ENCODE data around the gene BICD2. TPM values are rescaled to one million over a fixed set of nuclear protein-coding genes. Genes with fewer than 3 reads are reported as not detected.

Gene BICD2
- total and polyA plus RNA-seq, 4 donors, result 13.8 to 33.2 (median 26.4) TPM

GRCh38 chr9:92773810-92774209 is 9.2 kb upstream of the BICD2 start:
- no peak overlapping the region for H3K9ac ChIP-seq (ENCODE audit: insufficient read depth in 1 of 2, low read length in 2 of 2)
- peaks cover 0 to 1% (median 0%) of the 10 kb centered on the region in 3 donors for H3K27me3 ChIP-seq (ENCODE audit: control insufficient read depth in 3 of 3, insufficient read depth in 3 of 3, low read length in 2 of 3)
- TF ChIP-seq CTCF (IDR thresholded peaks at IDR 0.05; ENCODE audit: control extremely low read depth, extremely low read depth), result no peak
- peaks cover 0 to 8% (median 0%) of the 10 kb centered on the region in 5 donors for H3K4me1 ChIP-seq (ENCODE audit: control insufficient read depth in 5 of 5, insufficient read depth in 5 of 5, low read length in 5 of 5)
- H3K9me3 ChIP-seq (ENCODE audit: control insufficient read depth in 4 of 4, insufficient read depth in 3 of 4, low read length in 3 of 4), result peaks cover 0 to 1% (median under 1%) of the 10 kb centered on the region in 4 donors
- ATAC-seq (ENCODE audit: insufficient read depth, low FRiP score), result no peak
- no peaks in the 10 kb centered on the region for H3K36me3 ChIP-seq (ENCODE audit: control insufficient read depth in 4 of 4, insufficient read depth in 4 of 4, low read length in 4 of 4)
- DNase-seq, result no peak
- 93 to 99% methylated on average over 3 of the region's 3 CpGs for whole genome bisulfite sequencing, 2 donors
- H3K27ac ChIP-seq (ENCODE audit: low read depth in 1 of 2, low read length in 1 of 2), result no peak overlapping the region
- H3K4me3 ChIP-seq, result no peak overlapping the region

GRCh38 chr9:92771309-92771708 is 6.7 kb upstream of the BICD2 start:
- no peak for DNase-seq
- Histone ChIP-seq H3K27ac (ENCODE audit: low read depth in 1 of 2, low read length in 1 of 2) (no peak overlapping the region), H3K9ac (ENCODE audit: insufficient read depth in 1 of 2, low read length in 2 of 2) (no peak overlapping the region), H3K4me3 (no peak overlapping the region), H3K9me3 (ENCODE audit: control insufficient read depth in 4 of 4, insufficient read depth in 3 of 4, low read length in 3 of 4) (no peaks in the 10 kb centered on the region), H3K36me3 (ENCODE audit: control insufficient read depth in 4 of 4, insufficient read depth in 4 of 4, low read length in 4 of 4) (no peaks in the 10 kb centered on the region), H3K27me3 (ENCODE audit: control insufficient read depth in 3 of 3, insufficient read depth in 3 of 3, low read length in 2 of 3) (no peaks in the 10 kb centered on the region), H3K4me1 (ENCODE audit: control insufficient read depth in 5 of 5, insufficient read depth in 5 of 5, low read length in 5 of 5) (peaks cover 0 to 11% (median 0%) of the 10 kb centered on the region in 5 donors)
- ATAC-seq (ENCODE audit: insufficient read depth, low FRiP score), result no peak
- 94 to 96% methylated on average over 5 of the region's 5 CpGs for WGBS, 2 donors
- no peak for TF ChIP-seq CTCF (IDR thresholded peaks at IDR 0.05; ENCODE audit: control extremely low read depth, extremely low read depth)

- WGBS, 2 donors, result 45 to 56% methylated on average over 7 of the region's 7 CpGs
- no peaks in the 10 kb centered on the region for H3K36me3 ChIP-seq (ENCODE audit: control insufficient read depth in 4 of 4, insufficient read depth in 4 of 4, low read length in 4 of 4)
These were observed 5.8 kb upstream of the BICD2 start for GRCh38 chr9:92770360-92770995.

More at GRCh38 chr9:92770360-92770995, 5.8 kb upstream of the BICD2 start:
- Histone ChIP-seq H3K4me3 (no peak overlapping the region), H3K9ac (ENCODE audit: insufficient read depth in 1 of 2, low read length in 2 of 2) (no peak overlapping the region), H3K9me3 (ENCODE audit: control insufficient read depth in 4 of 4, insufficient read depth in 3 of 4, low read length in 3 of 4) (no peaks in the 10 kb centered on the region), H3K27ac (ENCODE audit: low read depth in 1 of 2, low read length in 1 of 2) (peak overlapping the region; percentile 28 to 64), H3K27me3 (ENCODE audit: control insufficient read depth in 3 of 3, insufficient read depth in 3 of 3, low read length in 2 of 3) (no peaks in the 10 kb centered on the region), H3K4me1 (ENCODE audit: control insufficient read depth in 5 of 5, insufficient read depth in 5 of 5, low read length in 5 of 5) (peaks cover 0 to 15% (median 7%) of the 10 kb centered on the region in 5 donors)
- ATAC-seq (ENCODE audit: insufficient read depth, low FRiP score) (peak; percentile 44), DNase-seq (peak in 1 of 3 donors; percentile 43)
- TF ChIP-seq CTCF (IDR thresholded peaks at IDR 0.05; ENCODE audit: control extremely low read depth, extremely low read depth), result no peak
